ENCODE results near the gene SDF4. TPM values are rescaled to one million over a fixed set of nuclear protein-coding genes. Genes with fewer than 3 reads are reported as not detected.
A peak's percentile ranks its signal among the peaks of the same experiment; 100 is the strongest.

The SDF4 gene
- total RNA-seq, 2 donors from 2014 or later: 68.4 to 144 TPM

DNA sequence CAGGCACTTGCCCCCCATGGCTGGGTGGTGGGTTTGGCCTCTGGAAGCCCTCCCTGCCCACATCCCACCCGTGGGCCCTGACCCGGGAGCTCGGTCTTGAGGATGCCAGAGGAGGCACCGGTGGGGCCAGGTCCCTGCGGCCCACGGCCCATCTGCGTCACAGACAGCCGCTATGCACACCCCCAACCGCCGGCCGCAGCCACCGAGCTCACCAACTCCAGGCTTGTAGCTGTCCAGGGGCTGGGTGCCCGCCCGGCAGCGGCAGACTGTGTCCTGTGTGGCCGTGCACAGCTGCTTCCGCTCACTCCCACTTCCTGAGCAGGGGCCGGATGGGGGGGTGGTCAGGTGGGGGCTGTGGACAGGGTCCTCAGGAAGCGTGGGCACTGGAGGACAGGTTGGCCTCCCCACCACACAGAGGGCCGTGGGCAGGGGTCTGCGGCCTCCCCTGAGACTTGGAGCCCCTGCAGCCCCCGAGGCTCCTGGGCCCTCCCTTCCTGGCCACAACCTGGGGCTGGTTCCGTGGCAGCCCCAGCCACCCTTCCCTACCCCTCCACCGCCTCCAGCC is 18.9 kb downstream of the SDF4 start:
- peak in 1 of 2 donors; percentile 41 for ATAC-seq
- DNase-seq (ENCODE audit: low spot score in 2 of 2): peak in 1 of 2 donors; percentile 84
- Mint-ChIP-seq H3K9me3 (no peaks in the 10 kb centered on the region), H3K36me3 (peaks cover 7 to 8% of the 10 kb centered on the region in 2 donors), H3K27ac (peak overlapping the region in 1 of 2 donors; percentile 65)

DNA sequence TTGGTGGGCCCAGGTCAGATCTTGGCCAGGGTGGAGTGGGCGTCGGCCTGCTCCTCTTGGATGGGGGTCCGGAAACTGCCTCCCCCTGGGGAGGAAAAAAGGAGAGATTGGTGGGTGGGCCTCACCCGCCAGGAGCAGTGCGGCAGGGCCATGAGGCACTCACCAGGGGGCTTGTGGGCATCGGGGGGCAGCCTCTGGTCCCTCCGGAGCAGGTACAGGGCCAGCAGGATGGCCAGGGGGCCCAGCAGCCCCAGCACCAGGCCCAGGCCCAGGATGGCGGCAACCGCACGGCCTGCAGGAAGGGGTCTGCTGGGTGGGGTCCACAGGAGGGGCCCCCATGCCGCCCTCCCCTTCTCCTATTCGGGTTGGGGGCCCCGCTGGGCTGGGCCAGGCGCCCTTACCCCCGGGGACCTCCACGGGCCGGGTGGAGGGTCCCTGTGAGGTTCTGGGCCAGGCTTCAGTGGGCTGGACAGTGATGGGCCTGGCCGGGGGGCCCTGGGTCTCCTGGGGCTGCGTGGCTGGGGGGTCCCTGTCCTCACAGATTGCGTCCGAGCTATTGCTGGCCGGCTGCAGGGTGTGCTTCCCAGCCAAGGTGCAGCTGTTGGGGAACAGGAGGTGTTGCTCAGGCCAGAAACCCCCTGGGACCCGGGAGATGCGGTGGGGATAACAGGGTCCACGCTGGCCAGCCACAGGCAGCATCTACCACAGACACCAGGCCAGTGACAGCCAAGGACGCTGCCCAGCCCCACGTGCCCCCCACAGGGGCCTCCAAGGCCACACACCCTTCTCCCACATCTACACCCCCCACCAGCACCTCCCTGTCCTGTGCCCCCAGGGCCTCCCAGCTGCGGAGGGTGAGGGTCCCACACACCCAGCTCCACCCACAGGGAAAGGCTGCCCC is 20.0 kb downstream of the SDF4 start:
- Mint-ChIP-seq H3K36me3 (peaks cover 5 to 7% of the 10 kb centered on the region in 2 donors), H3K9me3 (no peaks in the 10 kb centered on the region), H3K27ac (peak overlapping the region; percentile 85 to 91)
- DNase-seq (ENCODE audit: low spot score in 2 of 2) (peak in 1 of 2 donors; percentile 55), ATAC-seq (no peak)

GRCh38 chr1:1210726-1211540 is 20.9 kb downstream of the SDF4 start:
- ATAC-seq (no peak), DNase-seq (ENCODE audit: low spot score in 2 of 2) (peak in 1 of 2 donors; percentile 55)
- Mint-ChIP-seq H3K36me3 (peaks cover 0 to 7% of the 10 kb centered on the region in 2 donors), H3K9me3 (no peaks in the 10 kb centered on the region), H3K27ac (peak overlapping the region in 1 of 2 donors; percentile 91)

GRCh38 chr1:1208713-1209433 is 22.9 kb downstream of the SDF4 start:
- H3K36me3 Mint-ChIP-seq: peaks cover 0 to 7% of the 10 kb centered on the region in 2 donors
- ATAC-seq (peak; percentile 3 to 14), DNase-seq (ENCODE audit: low spot score in 2 of 2) (peak in 1 of 2 donors; percentile 67)
- H3K9me3 Mint-ChIP-seq: no peaks in the 10 kb centered on the region
- peak overlapping the region; percentile 40 to 91 for H3K27ac Mint-ChIP-seq

DNA sequence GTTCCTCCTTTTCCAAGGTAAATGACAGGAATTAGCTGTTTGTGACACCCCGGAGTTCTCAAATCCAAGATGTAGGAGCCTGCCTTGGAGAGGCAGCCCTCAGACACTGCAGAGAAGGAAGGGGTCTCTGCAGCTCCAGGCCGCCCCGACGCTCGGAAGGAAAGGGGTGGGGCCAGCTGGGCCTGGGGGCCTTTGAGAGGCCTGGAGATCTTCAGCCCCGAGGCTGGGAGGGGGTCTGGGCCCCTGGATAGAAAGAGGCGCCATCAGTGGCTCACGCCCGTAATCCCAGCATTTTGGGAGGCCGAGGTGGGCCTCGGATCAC is 24.3 kb downstream of the SDF4 start:
- no peaks in the 10 kb centered on the region for H3K9me3 Mint-ChIP-seq
- no peak for DNase-seq (ENCODE audit: low spot score in 2 of 2)
- no peak for ATAC-seq
- H3K27ac Mint-ChIP-seq: peak overlapping the region in 1 of 2 donors; percentile 91
- peaks cover 0 to 7% of the 10 kb centered on the region in 2 donors for H3K36me3 Mint-ChIP-seq

DNA sequence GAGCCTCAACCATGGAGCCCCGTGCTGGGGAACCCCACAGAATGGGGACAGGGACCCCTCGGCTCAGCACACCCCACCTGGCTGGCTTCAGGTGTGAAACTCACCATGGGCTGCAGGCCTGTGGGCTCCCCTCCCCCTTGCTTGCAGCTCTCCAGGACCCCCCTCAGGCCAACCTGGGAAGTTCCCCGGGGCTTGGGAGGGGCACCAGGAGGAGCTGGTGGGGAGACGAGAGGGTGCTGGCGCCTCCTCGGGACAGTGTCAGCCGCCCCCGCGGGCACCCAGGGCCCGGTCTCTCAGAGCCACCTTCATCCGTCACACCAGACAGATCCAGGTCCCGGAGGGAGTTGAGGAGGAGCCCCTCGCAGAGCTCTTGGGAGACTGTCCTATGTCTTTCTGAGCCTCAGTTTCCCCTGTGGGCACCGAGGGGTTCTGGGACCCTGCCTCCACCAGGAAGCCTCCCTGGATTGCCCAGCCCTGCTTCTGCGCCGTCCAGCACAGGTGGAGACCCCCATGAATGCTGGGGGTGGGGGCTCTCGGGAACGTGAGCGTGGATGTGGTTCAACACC is 24.8 kb downstream of the SDF4 start:
- DNase-seq (ENCODE audit: low spot score in 2 of 2) (peak in 1 of 2 donors; percentile 60), ATAC-seq (no peak)
- H3K9me3 Mint-ChIP-seq: no peaks in the 10 kb centered on the region
- H3K36me3 Mint-ChIP-seq: peaks cover 0 to 7% of the 10 kb centered on the region in 2 donors
- peak overlapping the region; percentile 78 to 93 for H3K27ac Mint-ChIP-seq

DNA sequence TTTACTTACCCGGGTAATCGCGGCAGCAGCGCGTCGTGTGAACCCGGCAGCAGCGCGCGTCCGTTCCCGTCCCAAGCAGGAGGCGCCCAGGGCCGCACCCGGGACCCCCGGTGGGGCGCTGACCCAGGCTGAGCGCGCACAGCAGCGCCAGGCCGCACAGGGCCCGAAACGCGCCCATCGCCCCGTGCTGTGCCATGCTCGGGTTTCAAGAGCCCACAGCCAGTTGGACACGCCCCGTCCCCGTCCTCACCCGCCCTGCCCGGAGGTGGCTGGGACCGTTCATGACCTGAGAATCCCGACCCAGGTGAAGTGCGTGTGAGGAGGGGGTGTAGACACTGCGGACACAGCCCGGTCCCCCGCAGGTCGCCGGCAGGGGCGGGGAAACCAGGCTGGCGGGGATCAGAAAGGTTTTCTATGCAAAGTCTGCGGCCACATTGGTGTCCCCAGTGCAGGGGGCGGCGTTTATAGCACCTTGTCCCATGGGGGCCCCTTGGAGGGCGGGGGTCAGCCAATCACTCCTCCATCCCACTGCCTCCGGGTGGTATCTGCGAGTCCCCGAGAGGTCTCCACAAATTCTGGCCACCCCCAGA is 25.3 kb downstream of the SDF4 start, which contains the start of gene TNFRSF18:
TSS of gene TNFRSF18 (minus strand) at position 217 of the 590 bp plus-strand sequence. CDS start at position 196, 21 bp downstream.
- Mint-ChIP-seq H3K9me3 (no peaks in the 10 kb centered on the region), H3K36me3 (peaks cover 0 to 7% of the 10 kb centered on the region in 2 donors), H3K27ac (peak within 1 kb of the TSS; percentile 91 to 93)
- peak; percentile 29 to 35 for ATAC-seq
- peak; percentile 57 to 80 for DNase-seq (ENCODE audit: low spot score in 2 of 2)

- peak overlapping the region in 1 of 2 donors; percentile 78 for H3K27ac Mint-ChIP-seq
- DNase-seq (ENCODE audit: low spot score in 2 of 2) (peak; percentile 7 to 61), ATAC-seq (no peak)
- peaks cover 0 to 7% of the 10 kb centered on the region in 2 donors for H3K36me3 Mint-ChIP-seq
- H3K9me3 Mint-ChIP-seq: no peaks in the 10 kb centered on the region
Measured at GRCh38 chr1:1205769-1206375, 25.9 kb downstream of the SDF4 start.

GRCh38 chr1:1204998-1205768 is 26.6 kb downstream of the SDF4 start:
- peak in 1 of 2 donors; percentile 55 for DNase-seq (ENCODE audit: low spot score in 2 of 2)
- Mint-ChIP-seq H3K27ac (peak overlapping the region in 1 of 2 donors; percentile 78), H3K9me3 (no peaks in the 10 kb centered on the region), H3K36me3 (peaks cover 0 to 4% of the 10 kb centered on the region in 2 donors)
- no peak for ATAC-seq

- DNase-seq (ENCODE audit: low spot score in 2 of 2) (peak in 1 of 2 donors; percentile 56), ATAC-seq (no peak)
- Mint-ChIP-seq H3K36me3 (no peaks in the 10 kb centered on the region), H3K9me3 (no peaks in the 10 kb centered on the region), H3K27ac (peak overlapping the region in 1 of 2 donors; percentile 35)
Measured at GRCh38 chr1:1204425-1204920, 27.3 kb downstream of the SDF4 start.

DNA sequence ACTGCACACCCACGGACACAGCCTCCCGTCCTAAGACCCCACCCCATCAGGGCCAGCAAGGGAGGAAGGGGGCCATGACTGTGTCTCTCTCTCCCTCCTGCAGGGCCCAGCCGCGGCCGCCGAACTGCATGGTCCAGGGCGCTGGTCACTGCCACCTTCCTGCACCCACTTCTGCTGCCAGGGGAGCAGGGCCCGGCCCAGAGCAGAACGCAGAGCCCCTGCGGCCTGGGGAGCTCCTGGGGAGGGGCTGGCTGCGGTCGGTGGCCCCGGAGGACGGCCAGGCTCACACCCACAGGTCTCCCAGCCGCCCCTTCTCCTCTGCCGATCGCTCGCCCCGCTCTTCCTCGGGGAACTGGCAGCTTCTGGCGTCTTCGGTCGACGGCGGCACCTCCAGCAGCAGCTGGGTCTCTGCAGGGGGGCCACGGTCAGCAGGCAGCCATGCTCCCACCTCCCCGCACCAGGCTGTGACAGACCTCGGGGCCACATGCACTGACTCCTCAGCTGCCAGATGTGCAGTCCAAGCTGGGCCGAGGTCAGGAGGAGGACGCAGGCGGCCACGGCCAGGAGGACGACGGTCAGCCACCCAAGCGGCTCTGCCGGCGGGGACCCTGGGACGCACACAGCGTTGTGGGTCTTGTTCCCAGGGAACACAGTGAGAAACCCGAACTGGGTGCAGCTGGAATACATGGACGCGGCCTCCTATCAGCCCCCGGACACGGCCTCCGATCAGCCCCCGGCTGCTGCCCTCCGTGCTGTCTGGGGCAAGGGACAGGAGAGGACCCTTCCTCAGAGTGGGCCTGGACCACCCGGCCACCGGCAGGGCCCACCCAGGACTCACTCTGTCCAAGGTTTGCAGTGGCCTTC is 28.0 kb downstream of the SDF4 start:
- H3K27ac Mint-ChIP-seq: peak overlapping the region in 1 of 2 donors; percentile 35
- H3K9me3 Mint-ChIP-seq: no peaks in the 10 kb centered on the region
- H3K36me3 Mint-ChIP-seq: no peaks in the 10 kb centered on the region
- peak in 1 of 2 donors; percentile 58 for DNase-seq (ENCODE audit: low spot score in 2 of 2)
- ATAC-seq: no peak

GRCh38 chr1:1202831-1203560 is 28.8 kb downstream of the SDF4 start:
- DNase-seq (ENCODE audit: low spot score in 2 of 2): peak in 1 of 2 donors; percentile 61
- Mint-ChIP-seq H3K27ac (no peak overlapping the region), H3K36me3 (no peaks in the 10 kb centered on the region), H3K9me3 (no peaks in the 10 kb centered on the region)
- no peak for ATAC-seq
